ENCODE data around the gene CACNA1D. TPM values are rescaled to one million over a fixed set of nuclear protein-coding genes. Genes with fewer than 3 reads are reported as not detected.

CACNA1D gene
- total and polyA plus RNA-seq, 2 experiments from 2014 or later, result 5.2 to 27.8 TPM

- WGBS (ENCODE audit: low lambda C conversion rate, missing lambda C conversion rate), result 99% methylated on average over 3 of the region's 3 CpGs
- Histone ChIP-seq H3K79me2 (no peaks in the 10 kb centered on the region), H3K4me2 (no peak overlapping the region), H3K9me2 (replicated peaks; ENCODE audit: insufficient read depth) (no peaks in the 10 kb centered on the region), H3K4me3 (no peak overlapping the region), H3K27me3 (no peaks in the 10 kb centered on the region), H2AFZ (no peak overlapping the region), H3K4me1 (ENCODE audit: insufficient read depth) (no peaks in the 10 kb centered on the region), H3K9me3 (ENCODE audit: low read depth) (no peaks in the 10 kb centered on the region), H4K20me1 (ENCODE audit: insufficient read depth, poor library complexity, severe bottlenecking) (no peaks in the 10 kb centered on the region), H3K27ac (no peak overlapping the region), H3K36me3 (replicated peaks; ENCODE audit: insufficient read depth, low read depth) (no peaks in the 10 kb centered on the region)
- no peak for DNase-seq (ENCODE audit: low spot score)
- no peak for TF ChIP-seq EZH2phosphoT487 (IDR thresholded peaks at IDR 0.05; ENCODE audit: low read depth, severe bottlenecking, unreplicated experiment)
Observed at GRCh38 chr3:53544357-53544756, 49.9 kb downstream of the CACNA1D start.

- 85% methylated on average over 10 of the region's 10 CpGs for WGBS (ENCODE audit: low lambda C conversion rate, missing lambda C conversion rate)
- Histone ChIP-seq H3K36me3 (replicated peaks; ENCODE audit: insufficient read depth, low read depth) (no peaks in the 10 kb centered on the region), H2AFZ (no peak overlapping the region), H3K4me3 (no peak overlapping the region), H3K9me3 (ENCODE audit: low read depth) (no peaks in the 10 kb centered on the region), H3K79me2 (no peaks in the 10 kb centered on the region), H3K4me2 (no peak overlapping the region), H3K27me3 (no peaks in the 10 kb centered on the region), H4K20me1 (ENCODE audit: insufficient read depth, poor library complexity, severe bottlenecking) (no peaks in the 10 kb centered on the region), H3K4me1 (ENCODE audit: insufficient read depth) (no peaks in the 10 kb centered on the region), H3K27ac (no peak overlapping the region), H3K9me2 (replicated peaks; ENCODE audit: insufficient read depth) (no peaks in the 10 kb centered on the region)
- no peak for TF ChIP-seq EZH2phosphoT487 (IDR thresholded peaks at IDR 0.05; ENCODE audit: low read depth, severe bottlenecking, unreplicated experiment)
- no peak for TF ChIP-seq CTCF (IDR thresholded peaks at IDR 0.05; ENCODE audit: poor library complexity)
- no peak for TF ChIP-seq EZH2 (IDR thresholded peaks at IDR 0.05; ENCODE audit: borderline replicate concordance)
- no peak for DNase-seq (ENCODE audit: low spot score)
Observed at GRCh38 chr3:53545310-53545995, 51.0 kb downstream of the CACNA1D start.

GRCh38 chr3:53545996-53546359, 51.6 kb downstream of the CACNA1D start:
- H3K4me1 ChIP-seq (ENCODE audit: insufficient read depth), result no peaks in the 10 kb centered on the region
- no peaks in the 10 kb centered on the region for H3K9me2 ChIP-seq (replicated peaks; ENCODE audit: insufficient read depth)
- H3K4me2 ChIP-seq, result no peak overlapping the region
- H2AFZ ChIP-seq, result no peak overlapping the region
- no peaks in the 10 kb centered on the region for H3K36me3 ChIP-seq (replicated peaks; ENCODE audit: insufficient read depth, low read depth)
- H3K27me3 ChIP-seq, result no peaks in the 10 kb centered on the region
- H4K20me1 ChIP-seq (ENCODE audit: insufficient read depth, poor library complexity, severe bottlenecking), result no peaks in the 10 kb centered on the region
- WGBS (ENCODE audit: low lambda C conversion rate, missing lambda C conversion rate), result 75% methylated on average over 7 of the region's 7 CpGs
- no peaks in the 10 kb centered on the region for H3K9me3 ChIP-seq (ENCODE audit: low read depth)
- no peak overlapping the region for H3K27ac ChIP-seq
- no peak overlapping the region for H3K4me3 ChIP-seq
- H3K79me2 ChIP-seq, result no peaks in the 10 kb centered on the region
- TF ChIP-seq EZH2 (IDR thresholded peaks at IDR 0.05; ENCODE audit: borderline replicate concordance) (no peak), CTCF (IDR thresholded peaks at IDR 0.05; ENCODE audit: poor library complexity) (no peak), EZH2phosphoT487 (IDR thresholded peaks at IDR 0.05; ENCODE audit: low read depth, severe bottlenecking, unreplicated experiment) (no peak)
- DNase-seq (ENCODE audit: low spot score), result no peak

- no peaks in the 10 kb centered on the region for H4K20me1 ChIP-seq (ENCODE audit: insufficient read depth, poor library complexity, severe bottlenecking)
- H2AFZ ChIP-seq, result no peak overlapping the region
- 95% methylated on average over 8 of the region's 8 CpGs for WGBS (ENCODE audit: low lambda C conversion rate, missing lambda C conversion rate)
- no peaks in the 10 kb centered on the region for H3K9me2 ChIP-seq (replicated peaks; ENCODE audit: insufficient read depth)
- no peak overlapping the region for H3K4me2 ChIP-seq
- no peak for TF ChIP-seq EZH2 (IDR thresholded peaks at IDR 0.05; ENCODE audit: borderline replicate concordance)
- no peak for TF ChIP-seq EZH2phosphoT487 (IDR thresholded peaks at IDR 0.05; ENCODE audit: low read depth, severe bottlenecking, unreplicated experiment)
- TF ChIP-seq CTCF (IDR thresholded peaks at IDR 0.05; ENCODE audit: poor library complexity), result no peak
- no peaks in the 10 kb centered on the region for H3K9me3 ChIP-seq (ENCODE audit: low read depth)
- H3K79me2 ChIP-seq, result no peaks in the 10 kb centered on the region
- no peak for DNase-seq (ENCODE audit: low spot score)
- no peak overlapping the region for H3K4me3 ChIP-seq
- H3K4me1 ChIP-seq (ENCODE audit: insufficient read depth), result peaks cover 5% of the 10 kb centered on the region
- no peak overlapping the region for H3K27ac ChIP-seq
- H3K36me3 ChIP-seq (replicated peaks; ENCODE audit: insufficient read depth, low read depth), result no peaks in the 10 kb centered on the region
- H3K27me3 ChIP-seq, result no peaks in the 10 kb centered on the region
Observed at GRCh38 chr3:53547327-53547726, 52.9 kb downstream of the CACNA1D start.
